CD4-positive, alpha-beta T cell treated with Interleukin-2 at 100 ng/mL for 4 hours (primary cell): ENCODE data around the gene TTC16.
A peak's percentile ranks its signal among the peaks of the same experiment; 100 is the strongest.

Source experiments
- DNase-seq: peaks from one replicate; pipeline ENCODE4 v3.0.0-alpha.2; 2020; ENCODE audit warnings: low spot score

Gene TTC16

GRCh38 chr9:127698985-127699670 is 16.8 kb upstream of the TTC16 start:
- peak; percentile 91 for DNase-seq

- DNase-seq = no peak
Observed at GRCh38 chr9:127700140-127700539, 15.7 kb upstream of the TTC16 start.

GRCh38 chr9:127700594-127701255 is 15.2 kb upstream of the TTC16 start:
- no peak for DNase-seq

GRCh38 chr9:127703289-127703946 is 12.5 kb upstream of the TTC16 start:
- DNase-seq = no peak

- DNase-seq = no peak
Observed at GRCh38 chr9:127705577-127706379, 10.1 kb upstream of the TTC16 start.

- DNase-seq = no peak
Observed at GRCh38 chr9:127706836-127707241, 9.0 kb upstream of the TTC16 start, which contains the start of gene CFAP157. Gene CFAP157 (plus strand): TSS chr9:127706988. CDS start chr9:127707032, 44 bp downstream.

GRCh38 chr9:127707766-127708165 is 8.1 kb upstream of the TTC16 start:
- DNase-seq = peak; percentile 69

DNA sequence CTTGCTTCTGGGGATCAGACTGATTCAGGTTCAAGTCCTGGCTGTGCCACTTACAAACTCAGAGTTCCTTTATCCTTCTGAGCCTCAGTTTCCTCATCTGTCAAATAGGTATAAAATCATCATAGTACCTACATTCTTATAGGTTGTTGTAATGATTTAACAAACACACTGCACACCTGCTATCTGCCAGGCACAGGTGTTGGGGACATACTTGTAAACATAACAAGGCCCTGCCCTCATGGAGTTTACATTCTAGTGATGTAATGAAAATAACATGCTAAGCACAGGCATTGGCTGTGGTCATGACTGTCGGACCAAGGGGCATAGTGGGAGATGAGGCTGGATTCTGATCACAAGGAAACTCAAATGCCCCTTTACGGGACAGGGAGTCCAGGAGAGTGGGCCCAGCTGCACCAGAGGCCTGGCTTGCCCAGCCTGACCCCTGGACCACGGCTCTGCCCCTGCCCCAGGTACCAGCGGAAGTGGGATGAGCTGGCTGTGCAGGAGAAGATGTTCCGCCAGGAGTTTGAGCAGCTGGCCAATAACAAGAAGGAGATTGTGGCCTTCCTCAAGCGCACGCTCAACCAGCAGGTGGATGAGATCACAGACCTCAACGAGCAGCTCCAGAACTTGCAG is 6.8 kb upstream of the TTC16 start:
- DNase-seq = no peak

GRCh38 chr9:127710204-127710783 is 5.6 kb upstream of the TTC16 start:
- no peak for DNase-seq

DNA sequence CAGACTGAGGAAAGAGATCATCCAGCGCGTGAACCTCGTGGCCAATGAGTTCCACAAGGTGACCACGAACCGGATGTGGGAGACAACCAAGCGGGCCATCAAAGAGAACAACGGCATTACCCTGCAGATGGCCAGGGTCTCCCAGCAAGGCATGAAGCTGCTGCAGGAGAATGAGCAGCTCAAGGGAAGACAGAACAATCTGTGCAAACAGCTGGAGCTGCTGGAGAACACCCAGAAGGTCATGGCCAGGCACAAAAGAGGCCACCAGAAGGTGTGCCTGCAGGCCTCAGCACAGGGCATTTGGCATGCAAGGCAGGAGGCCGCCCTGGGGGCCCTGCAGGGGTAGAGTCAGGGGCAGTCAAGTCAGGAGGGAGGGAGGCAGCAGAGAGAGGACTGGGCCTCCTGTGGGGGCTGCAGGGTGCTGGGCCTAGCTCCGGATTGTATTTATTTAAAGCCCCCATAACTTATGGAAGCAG is 4.6 kb upstream of the TTC16 start:
- peak; percentile 5 for DNase-seq

- DNase-seq = no peak
Observed at GRCh38 chr9:127711831-127712274, 4.0 kb upstream of the TTC16 start.

- DNase-seq = no peak
Observed at GRCh38 chr9:127712371-127712770, 3.5 kb upstream of the TTC16 start.

DNA sequence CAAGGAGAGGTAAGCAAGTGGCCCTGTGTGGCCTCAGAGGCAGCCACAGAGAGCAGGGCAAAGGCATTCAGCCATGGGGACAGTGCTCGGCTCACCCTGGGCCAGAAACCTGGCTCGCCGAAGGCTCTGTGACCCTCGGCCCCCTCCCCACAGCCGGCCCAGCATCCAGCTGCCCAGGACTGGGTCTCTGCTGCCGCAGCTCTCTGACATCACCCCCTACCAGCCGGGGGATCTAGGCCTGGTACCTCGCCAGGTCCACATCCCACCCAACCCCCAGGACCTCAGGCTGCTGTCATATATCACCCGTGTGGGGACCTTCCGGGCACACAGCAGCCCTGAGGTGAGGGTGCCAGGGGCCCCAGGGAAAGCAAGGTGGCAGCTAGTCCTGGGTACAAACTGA is 3.0 kb upstream of the TTC16 start:
- DNase-seq = no peak

DNA sequence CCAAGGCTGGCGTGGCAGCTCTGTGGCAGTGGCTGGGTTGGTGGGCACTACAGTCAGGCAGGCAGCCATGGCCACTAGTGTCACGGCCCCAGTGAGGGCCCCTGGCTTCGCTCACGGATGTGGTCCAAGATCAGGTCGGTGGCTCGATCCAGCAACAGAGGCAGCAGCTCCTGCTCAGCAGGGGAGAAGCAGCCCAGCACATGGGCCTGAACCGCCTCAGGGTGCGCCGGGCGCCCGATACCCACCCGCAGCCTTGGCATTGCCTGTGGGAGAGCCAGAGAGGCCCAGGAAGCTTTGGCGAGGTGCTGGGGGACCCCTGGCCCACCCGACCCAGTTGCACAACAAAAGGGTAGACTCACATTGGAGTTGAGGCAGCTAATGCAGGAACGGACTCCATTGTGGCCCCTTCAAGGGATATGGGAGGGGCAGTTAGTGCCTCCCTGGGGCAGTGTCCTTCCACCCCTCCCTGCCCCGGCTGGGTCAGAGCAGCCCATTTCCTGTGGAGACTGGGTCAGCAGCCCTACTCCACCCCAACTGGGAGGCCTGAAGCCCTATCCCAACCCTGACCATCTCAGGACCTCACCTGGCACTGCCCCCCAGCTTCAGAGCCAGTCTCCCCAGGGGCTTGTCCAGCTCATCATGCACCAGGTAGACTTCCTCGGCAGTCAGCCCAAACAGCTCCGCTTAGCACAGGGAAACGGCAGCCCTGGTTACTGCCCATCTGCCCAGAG is 1.7 kb upstream of the TTC16 start:
- no peak for DNase-seq

GRCh38 chr9:127714951-127715469 is 869 bp upstream of the TTC16 start:
- no peak for DNase-seq

DNA sequence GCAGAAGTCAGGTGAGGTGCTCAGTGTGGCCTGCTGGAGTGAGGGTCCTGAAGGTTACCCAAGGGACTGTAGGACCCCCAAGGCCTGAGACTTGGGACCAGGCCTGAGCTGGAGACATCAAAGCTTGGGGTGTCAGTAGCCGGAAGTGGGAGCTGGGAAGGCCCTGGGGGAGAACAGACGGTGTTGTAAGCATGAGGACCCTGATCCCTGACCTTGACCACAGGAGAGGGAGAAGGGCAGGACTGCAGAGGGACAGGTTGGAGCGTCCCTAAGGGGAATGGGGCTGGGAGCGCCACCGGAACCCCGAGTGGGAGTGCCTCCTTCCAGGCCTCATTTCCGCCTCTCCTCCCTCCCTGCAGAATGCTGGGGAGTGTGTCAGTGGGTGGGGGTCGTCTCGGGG is 533 bp downstream of the TTC16 start:
- no peak for DNase-seq

DNA sequence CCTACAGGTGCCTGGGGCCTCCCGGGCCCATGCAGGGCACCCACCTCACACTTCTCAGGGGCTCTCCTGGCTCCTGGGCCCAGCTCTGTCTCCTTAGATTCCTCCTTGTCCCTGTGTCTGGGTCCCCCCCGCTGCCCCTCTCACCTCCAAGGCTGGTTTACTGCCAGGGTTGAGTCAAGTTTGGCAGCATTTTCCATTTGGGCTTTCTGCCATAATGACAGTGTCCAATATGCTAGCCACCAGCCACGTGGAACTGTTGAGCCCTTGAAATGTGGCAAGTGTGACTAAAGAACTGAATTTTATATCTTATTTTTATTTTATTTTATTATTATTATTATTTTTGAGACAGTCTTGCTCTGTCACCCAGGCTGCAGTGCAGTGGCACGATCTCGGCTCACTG is 1.9 kb downstream of the TTC16 start:
- no peak for DNase-seq

- peak; percentile 29 for DNase-seq
Observed at GRCh38 chr9:127720031-127720864, 4.4 kb downstream of the TTC16 start.

DNA sequence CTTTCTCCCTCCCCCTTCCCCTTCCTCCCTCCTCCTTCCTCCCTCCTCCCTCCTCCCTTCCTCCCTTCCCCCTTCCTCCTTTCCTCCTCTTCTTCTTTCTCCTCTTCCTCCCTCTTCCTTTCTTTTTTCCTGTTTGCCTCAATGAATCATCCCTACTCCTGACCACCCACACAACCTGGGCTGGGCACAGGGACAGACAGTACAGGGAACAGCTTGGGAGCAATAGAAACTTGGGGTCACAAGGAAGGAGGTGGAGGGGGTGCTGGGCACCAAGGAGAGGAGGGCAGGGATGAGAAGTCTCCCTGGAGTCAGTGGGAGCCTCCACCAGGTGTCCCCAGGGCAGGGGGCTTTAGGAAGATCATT is 5.0 kb downstream of the TTC16 start:
- no peak for DNase-seq
